Astrocyte of the cerebellum (primary cell): Measurements from ENCODE around the gene ATP11A.

ENCODE experiments used
- DNase-seq: peaks from one replicate; pipeline ENCODE4 v3.0.0-alpha.2; 2011; ENCODE audit warnings: low read depth
- H3K4me3 ChIP-seq: 2 replicates; pipeline ENCODE4 v1.5.1; 2011; ENCODE audit warnings: mild to moderate bottlenecking, low read depth, low read length, moderate library complexity
- CTCF ChIP-seq: IDR thresholded peaks from 2 replicates; pipeline ENCODE4 v1.5.1; 2012; ENCODE audit warnings: low read length, low read depth, moderate library complexity, mild to moderate bottlenecking; ENCODE audit errors: missing control alignments
- in situ Hi-C: cut with HindIII; loops from 2 replicates; pipeline ENCODE4 v1.10.0; 2017; ENCODE audit warnings: low sequenced_read_pairs

The ATP11A gene

GRCh38 chr13:112821340-112822055, 131.7 kb downstream of the ATP11A start:
- DNase-seq: no peak
- in situ Hi-C loops: no loop called here
- TF ChIP-seq CTCF: no peak
- no peak overlapping the region for H3K4me3 ChIP-seq

GRCh38 chr13:112822851-112823250, 133.0 kb downstream of the ATP11A start:
- in situ Hi-C loops: no loop called here
- DNase-seq: no peak
- no peak overlapping the region for H3K4me3 ChIP-seq
- TF ChIP-seq CTCF: no peak

GRCh38 chr13:112824429-112824828, 134.6 kb downstream of the ATP11A start:
- no peak for DNase-seq
- no peak overlapping the region for H3K4me3 ChIP-seq
- no peak for TF ChIP-seq CTCF
- in situ Hi-C loops: no loop called here

- H3K4me3 ChIP-seq: no peak overlapping the region
- TF ChIP-seq CTCF: no peak
- DNase-seq: no peak
- in situ Hi-C loops: no loop called here
These were observed 135.2 kb downstream of the ATP11A start for GRCh38 chr13:112825071-112825470.

GRCh38 chr13:112825875-112826274, 136.0 kb downstream of the ATP11A start:
- in situ Hi-C loops: no loop called here
- no peak for DNase-seq
- no peak for TF ChIP-seq CTCF
- no peak overlapping the region for H3K4me3 ChIP-seq

- no peak overlapping the region for H3K4me3 ChIP-seq
- DNase-seq: no peak
- in situ Hi-C loops: no loop called here
- no peak for TF ChIP-seq CTCF
These were observed 136.7 kb downstream of the ATP11A start for GRCh38 chr13:112826565-112826964.
